DMS79 (cell line): ENCODE measurements around the gene RALY.

Experiments
- DNase-seq: peaks from one replicate; lab custom pipeline; 2025; lab: John Stamatoyannopoulos, UW

Gene RALY

DNA sequence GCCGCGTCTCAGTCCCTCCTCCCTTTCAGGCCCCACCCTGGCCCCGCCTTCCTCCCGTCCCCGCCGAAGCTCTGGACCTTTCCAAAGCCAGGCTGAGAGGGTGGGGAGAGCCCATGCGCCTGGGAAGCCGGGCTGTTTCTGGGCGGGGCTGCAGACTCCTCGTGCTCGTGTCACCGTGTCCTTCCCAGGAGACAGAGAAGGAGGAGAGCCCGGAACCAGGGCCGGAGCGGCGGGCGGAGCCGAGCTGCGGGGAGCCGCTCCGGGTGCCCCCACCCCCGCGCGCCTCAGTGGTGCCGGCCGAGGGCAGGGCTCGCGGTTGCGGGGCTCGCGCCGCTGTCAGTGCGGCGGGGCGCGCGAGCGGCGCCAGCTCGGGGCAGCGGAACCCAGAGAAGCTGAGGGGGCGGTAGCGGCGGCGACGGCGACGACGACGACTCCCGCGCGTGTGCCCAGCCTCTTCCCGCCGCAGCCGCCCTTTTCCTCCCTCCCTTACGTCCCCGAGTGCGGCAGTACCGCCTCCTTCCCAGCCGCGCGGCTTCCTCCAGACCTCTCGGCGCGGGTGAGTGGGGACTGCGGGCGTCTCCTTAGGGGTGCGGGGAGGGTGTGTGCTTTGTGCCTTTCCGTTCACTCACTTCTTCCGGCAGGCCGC, at the start of gene RALY:
Gene RALY (plus strand): TSS at position 336 of the 646 bp plus-strand sequence. CDS start 78,164 bp downstream, outside the sequence.
- no peak for DNase-seq

DNA sequence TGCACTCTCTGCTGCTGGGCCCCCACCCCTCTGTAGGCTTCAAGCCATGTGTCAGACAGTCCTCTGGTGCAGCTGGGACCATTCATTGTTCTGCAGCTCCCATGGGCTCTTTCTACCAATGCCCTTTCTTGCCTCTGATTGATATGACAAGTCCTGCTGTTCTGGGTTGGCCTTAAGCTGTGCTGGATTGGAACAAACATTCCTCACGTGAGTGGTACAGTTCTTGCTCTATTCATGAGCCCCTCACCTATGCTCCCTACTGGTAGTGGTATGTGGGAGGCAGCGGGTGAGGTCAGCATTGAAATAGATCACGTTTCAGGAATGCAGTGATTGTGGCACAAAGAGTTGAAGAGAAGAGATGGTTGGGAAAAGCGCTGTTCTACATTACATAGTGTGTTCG, 48.8 kb upstream of the RALY start:
- DNase-seq: no peak

DNA sequence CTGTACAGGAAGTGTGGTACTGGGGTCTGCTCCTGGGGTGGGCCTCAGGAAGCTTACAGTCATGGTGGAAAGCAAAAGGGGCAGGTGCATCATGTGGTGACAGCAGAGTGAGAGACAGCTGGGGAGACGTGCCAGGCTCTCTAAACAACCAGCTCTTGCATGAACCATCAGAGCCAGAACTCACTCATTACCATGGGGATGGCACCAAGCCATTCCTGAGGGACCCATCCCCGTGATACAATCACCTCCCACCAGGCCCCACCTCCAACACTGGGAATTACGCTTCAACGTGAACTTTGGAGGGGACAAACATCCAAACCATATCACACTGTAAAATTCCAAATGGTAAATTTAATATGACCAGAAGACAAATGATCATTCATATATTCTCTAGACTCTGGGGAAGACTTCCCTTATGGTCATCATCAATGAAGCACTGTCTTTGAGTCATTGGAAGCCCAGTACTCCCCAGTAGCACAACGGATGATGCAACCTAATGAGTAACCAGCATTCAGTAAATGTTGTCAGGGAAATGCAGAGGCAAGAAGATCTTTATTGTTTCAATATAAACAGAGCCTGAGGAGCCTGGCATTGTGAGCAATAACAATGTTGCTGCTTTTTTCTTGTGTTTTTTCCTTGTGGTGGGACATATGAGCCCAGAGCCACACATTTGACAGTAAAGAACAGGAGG, 48.2 kb upstream of the RALY start:
- DNase-seq: no peak

DNA sequence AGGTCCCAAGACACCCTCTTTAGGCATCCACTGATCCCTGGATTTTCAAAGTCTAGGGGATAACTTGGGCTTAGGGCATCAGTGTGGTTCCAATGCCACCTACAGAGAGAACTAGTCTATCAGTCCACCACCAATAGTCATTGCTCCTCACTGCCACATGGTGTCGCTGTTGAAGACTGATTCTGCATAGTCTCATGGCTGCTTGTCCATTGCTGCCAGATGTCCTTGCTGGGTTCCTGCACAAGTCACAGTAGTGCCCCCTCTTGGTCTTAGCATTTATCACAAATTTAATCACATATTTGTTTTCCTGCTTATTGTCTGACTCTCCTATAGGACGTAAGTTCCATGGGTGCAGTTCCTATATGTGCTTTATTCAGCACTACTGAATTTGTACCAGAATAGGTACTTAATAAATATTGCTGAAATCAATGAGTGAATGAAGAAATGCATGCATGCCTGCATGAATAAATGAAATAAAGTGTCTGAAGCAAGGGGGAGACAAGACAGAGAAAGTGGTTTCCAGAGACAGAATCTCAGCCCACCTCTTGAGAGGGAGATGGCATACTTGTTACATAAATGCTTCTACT, 45.9 kb upstream of the RALY start:
- DNase-seq: no peak

DNA sequence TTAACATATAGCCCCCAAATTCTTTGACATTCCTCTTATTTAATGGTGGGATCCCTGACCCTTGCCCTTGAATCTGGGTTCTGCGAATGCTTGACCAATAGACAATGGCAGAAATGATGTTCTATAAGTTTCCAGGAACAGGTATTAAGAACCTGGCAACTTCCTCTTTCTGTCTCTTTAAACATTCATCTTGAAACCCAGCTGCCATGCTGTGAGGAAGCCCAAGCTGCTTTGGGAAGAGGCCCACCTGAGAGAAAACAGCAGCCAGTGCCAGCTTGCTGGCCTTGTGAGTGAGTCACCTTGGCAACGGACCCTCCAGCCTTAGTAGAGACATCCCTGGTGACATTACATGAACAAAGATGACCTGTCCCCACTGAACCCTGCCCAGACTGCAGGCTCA, 45.2 kb upstream of the RALY start:
- no peak for DNase-seq

DNA sequence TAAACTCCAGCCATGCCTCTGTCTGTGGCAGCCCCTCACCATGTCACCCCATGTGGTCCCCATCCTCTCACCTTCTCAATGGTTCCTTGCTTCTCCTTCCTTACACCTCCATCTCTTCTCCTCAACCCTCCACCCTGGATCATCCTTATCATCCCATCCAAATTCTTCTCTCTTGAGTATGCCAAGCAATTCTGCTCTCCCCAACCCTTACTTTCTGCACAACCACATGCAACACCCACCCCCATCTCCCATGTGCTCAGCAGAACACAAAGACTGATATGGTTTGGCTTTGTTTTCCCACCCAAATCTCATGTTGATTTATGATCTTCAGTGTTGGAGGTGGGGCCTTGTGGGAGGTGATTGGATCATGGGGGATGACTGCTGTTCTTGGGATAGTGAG, 42.5 kb upstream of the RALY start:
- DNase-seq: no peak

DNA sequence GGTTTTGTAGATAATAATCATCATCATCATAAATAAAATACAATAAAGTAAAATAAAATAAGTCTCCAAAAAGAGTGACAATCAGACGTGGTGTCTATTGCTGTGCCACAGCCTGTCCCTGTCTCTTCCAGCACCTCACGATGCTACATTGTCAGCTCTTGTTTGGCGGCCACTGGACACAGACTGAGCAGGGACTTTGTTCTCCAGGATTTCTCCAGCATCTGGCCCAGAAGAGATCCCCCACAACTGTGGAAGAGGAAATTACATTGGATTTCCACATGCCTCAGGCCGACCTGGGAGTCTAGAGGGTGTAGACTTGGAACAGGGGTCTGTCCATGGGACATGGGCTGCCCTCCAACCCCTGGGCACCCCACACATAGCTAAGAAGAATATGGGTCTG, 39.2 kb upstream of the RALY start:
- no peak for DNase-seq

DNA sequence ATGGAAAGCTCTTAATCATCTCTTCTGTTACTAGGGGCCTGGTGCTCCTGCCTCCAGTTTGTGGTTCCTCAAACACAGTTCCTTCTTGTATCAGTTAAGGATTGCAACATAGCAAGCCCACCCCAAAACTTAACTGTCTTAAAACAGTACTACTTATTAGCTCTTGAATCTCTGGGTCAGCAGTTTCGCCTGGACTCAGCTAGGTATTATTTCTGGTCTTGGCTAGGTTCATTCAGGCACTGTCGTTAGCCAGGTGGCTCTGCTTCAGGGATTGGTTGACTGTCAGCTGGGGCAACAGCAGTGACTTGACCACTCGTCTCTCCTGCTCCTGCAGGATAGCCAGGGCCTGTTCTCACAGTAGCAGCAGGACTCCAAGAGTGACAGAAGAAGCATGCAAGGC, 30.0 kb upstream of the RALY start:
- DNase-seq: no peak

DNA sequence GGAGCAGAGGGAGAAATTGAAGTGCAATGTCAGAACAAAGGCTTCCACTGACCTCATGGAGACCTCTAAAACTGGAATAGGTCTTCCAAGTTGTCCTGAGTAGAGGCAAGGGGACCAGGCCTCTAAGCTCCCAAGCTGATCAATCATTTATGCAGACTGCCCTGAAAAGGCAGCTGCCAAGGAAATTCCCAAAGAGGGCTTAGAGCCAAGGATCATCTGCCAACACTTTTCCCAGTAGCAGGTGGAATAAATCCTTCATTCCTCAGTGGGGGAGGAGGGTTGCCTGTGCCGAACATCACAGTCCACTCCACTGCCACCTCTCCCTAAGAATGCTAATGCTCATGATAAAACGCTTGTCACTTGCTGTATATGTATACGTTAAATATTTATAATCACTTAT, 29.3 kb upstream of the RALY start:
- DNase-seq: no peak

DNA sequence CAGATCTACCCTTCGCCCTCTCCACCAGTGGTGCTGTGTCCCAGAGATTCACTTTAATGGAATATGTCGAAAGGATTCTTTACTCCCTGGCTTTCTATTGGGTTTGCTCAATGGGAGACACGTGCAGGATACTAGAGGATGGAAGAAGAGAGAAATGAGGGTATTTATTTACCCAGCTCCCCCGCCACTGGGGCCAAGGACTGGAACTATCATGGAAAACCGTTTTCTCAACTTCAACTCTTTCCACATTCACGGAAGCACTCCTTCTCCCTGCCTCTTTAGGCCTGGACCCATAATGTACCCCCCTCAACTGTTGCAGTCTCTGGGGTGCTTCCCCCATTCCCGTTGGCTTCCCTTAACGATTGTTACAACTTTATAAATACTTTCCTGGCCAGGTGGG, 26.6 kb upstream of the RALY start:
- no peak for DNase-seq

DNA sequence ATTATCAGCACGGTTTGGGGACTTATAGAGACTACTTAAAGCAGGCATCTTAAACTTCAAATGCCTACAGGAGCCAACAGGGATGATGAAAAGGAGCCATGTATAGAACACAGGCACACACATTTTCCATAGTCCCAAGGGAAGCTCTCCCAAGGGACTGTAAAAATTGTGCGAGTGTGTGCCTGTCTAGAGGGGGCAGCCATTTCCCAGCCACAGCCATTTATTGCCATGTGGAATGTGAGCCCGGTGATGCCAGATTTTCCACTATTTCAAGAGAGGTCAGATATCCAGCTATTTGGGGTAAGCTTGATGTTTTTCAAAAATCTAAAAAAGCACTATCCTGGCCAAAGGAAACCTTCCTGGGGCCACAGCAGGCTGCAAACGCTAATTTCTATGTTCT, 24.1 kb upstream of the RALY start:
- DNase-seq: no peak

DNA sequence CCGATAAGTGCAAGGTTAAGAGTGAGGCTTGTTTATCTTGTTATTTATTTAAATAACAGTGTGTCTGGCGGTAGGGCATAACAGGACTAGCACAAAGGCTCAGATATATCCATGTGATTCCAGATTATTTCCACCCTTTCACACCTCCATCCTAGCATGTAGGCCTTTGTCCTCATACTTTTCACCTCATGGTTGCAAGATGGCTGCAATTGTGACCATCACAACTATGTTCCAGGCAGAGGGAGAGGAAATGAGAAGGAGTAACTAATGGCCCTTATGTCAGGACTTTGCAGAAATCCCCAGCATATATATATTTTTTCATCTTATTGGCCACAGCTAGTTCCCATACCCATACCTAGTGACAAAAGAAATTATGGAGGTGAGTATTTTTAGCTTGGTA, 23.5 kb upstream of the RALY start:
- DNase-seq: no peak

DNA sequence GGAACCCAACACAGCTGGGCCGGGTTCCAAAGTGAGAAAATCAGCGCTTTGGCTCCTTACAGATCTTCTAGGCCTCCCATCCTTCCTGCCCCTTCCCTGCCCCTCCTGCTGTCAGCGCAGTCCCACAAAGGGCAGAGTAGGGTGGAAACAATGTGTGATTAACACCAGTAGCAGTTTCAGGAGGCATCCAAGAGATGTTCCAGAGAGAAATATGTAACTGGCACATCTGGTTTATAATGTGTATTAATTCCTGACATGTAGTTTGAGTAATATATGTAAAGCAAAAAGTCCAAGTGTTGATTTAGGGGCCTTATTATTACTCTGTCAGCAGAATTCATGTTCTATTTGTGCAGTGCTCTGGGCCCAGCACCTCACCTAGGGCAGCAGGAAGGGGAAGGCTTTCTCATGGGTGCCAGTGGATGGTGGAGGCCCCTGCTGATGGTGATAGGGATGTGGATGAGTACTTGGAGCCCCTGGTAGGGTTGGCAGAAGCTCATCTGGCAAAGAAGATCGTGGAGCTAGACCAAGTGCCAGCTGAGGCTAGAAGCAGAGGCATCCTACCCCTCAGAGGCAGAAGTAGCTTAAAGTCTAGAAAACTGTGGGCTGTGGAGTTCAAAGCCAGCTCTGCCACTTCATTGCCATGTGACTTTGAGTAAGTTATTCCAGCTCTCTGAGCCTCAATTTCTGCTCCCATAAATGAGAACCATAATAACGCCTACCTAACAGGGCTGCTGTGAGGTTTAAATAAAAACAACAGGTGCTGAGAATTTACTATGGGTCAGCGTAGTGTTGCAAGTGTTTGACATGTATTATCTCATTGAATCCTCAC, 22.4 kb upstream of the RALY start:
- no peak for DNase-seq

DNA sequence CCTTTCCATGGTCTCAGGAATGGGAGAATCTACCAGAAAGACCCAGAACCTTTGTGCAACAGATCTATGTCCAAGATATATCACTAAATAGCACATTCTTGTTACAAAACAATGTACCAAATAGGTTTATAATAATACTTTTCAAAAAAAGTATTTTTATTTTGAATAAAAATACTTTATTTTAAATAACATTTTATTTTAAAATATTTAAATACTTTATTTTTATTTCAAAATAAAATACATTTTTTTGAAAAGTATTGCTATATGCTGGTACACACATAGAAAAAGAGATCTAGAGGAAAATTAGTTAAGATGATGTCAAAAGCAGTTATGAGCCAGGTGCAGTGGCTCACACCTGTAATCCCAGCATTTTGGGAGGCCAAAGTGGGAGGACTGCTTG, 16.8 kb upstream of the RALY start:
- DNase-seq: no peak

DNA sequence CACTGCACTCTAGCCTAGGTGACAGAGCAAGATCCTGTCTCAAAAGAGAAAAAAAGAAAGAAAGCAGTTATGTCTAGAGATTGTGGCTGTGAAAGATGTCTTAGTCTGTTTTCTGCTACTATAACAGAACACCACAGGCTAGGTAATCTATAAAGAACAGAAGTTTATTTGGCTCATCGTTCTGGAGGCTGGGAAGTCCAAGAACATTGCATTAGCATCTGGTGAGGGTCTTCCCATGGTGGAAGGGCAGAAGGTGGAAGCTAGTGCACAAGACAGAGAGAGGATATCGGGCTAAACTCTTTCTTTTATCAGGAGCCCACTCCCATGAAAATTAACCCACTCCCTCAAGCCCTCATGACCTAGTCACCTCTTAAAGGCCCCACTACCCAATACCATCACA, 16.2 kb upstream of the RALY start:
- DNase-seq: no peak

DNA sequence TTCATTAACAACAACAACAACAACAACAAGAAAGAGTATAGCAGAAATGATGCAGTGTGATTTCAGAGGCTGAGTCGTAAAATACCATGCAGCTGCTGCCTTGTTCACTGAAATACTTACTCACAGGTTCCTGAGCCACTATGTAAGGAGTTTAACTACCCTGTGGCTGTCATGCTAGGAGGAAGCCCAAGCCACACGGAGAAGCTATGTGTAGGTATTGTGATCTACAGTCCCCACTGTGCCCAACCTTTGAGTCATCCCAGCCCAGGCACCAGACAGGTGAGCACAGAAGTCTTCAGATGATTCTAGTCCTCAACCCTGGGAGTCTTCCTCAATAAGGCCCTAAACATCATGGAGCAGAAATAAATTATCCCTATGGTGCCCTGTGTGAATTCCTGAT, 14.6 kb upstream of the RALY start:
- DNase-seq: no peak

DNA sequence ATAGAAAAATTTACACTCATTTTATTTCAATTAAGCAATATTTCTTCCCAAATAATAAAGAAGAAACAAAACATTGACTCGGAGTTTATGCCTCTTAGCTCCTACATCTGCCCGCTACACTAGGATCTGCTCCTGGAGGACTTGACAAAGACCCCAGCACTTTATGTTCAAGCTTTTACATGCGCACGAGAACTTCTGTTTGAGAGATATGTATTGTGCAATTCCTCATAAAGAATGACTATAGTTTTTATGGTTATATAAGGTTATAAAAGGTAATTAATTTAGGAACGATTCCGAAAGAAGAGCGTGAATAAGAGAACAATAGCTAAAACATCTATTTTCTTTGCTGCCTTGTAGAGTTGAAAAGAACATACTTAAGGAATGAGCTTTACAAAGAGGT, 12.4 kb upstream of the RALY start:
- no peak for DNase-seq

DNA sequence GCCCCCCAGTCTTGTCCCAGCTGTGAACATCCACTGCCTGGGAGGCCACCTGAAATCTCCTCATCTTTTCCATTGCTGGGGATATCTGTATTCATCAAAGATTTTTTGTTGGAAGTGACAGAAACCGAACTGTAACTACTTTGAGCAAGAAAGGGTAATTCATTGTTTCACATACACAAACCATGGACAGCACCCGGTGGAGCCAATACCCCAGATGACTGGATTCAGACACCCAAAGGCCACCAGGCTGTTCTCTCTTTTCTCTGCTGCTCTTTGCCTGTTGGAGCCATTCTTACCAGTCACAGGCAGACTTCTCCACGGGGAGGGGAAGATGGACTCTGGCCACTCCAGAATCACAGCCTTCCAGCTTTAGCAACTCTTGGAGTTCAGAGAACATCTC, 11.7 kb upstream of the RALY start:
- no peak for DNase-seq

DNA sequence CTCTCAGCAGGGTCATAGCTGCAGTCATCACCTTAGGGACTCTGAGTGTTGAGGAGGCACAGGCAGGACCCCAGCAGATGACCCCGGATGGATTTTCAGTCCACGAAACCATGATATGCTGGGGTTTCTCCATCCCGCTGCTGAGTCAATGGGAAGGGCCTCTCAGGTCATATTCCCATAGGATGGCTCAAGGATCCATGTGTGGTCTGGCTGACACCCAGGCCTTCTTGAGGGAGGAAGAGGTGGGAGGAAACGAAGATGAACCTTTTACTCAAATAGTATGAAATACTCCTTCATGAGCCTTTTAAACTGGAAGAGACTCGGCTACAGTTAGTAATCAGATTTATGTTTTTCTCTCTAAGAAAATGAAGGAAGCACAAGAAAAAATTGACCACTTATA, 10.3 kb upstream of the RALY start:
- no peak for DNase-seq

DNA sequence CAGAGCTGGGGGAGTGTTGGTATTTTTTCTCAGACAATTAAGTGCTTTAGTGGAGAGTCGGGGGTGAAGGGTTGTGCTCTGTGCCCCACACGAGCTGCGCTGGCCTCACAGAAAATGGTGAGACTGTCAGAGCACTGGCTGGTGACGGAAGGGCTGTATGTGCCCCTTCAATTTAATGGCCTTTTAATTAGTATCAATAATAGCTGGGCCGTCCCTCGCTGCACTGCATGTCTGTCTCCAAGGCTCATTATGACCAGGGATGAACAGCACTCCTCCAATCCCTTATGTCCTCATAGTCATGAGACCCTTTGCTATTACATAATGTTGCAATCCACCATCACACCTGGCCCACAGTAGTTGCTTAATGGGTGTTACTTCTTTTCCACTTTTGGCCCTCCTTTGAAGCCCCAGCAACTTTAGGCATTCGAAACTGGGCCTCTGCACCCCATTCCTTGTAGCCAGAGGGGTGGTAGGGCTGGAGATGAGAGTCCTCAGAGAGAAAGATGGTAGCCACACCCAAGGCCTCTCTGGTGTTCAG, 9.5 kb upstream of the RALY start:
- no peak for DNase-seq

DNA sequence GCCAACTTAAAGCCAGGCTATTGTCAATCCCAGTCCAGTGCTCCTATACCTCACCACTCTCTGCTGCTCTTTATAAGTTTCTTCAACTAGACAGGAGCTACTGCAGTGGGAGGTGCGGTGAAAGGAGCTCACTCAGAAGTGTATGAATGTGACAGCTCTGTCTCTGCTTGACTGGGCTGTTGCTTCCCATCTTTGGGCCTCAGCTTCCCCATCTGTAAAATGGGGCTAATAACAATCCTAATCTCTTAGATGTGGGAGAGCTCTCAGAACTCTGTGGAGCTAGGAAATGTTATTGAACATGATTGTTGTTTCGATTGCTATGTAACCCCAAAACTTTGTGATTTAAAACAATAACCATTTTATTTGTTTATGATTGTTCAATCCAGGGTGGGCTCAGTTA, 8.4 kb upstream of the RALY start:
- no peak for DNase-seq

DNA sequence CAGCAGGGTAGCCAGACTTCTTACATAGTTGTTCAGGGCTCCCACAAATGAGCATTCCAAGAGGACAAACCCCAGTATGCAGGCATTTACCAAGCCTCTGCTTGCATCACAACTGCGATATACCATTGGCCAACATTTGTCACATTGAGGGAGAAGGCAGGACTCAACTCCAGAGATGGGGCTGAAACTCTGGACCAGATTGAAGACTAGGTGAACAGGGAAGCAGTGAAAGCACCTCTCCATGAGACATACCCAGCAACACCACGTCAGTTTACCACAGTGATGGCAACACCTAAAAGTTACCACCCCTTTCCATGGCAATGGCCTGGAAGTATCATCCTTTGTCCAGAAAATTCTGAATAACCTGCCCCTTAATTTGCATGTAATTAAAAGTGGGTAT, 7.9 kb upstream of the RALY start:
- no peak for DNase-seq
